ENCODE measurements around the gene CRTAC1.
A peak's percentile ranks its signal among the peaks of the same experiment; 100 is the strongest.
"Not testable (repeated sequence)": the region's sequence is repeated elsewhere in the genome, so short reads cannot be mapped to it uniquely, and the experiment has no call there.

The CRTAC1 gene

DNA sequence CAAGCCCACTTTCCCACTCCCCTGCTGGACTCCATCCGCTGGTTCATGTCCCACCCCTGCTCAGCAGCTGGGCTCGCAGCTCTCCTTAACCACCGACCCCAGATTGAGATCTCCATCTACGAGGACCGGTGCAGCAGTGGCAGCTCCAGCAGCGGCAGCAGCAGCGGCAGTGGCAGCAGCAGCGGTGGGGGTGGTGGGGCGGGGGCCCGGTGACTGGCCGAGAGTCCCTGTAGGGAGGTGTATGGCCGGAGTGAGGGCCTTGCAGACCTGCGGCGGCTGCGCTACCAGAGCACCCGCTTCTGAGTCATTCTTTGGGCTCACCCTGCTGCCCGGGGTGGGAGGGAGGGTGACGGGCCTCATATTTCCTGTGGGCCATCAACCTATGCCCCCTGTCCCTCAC lies 164.9 kb downstream of the CRTAC1 start:
- DNase-seq, result no peak

DNA sequence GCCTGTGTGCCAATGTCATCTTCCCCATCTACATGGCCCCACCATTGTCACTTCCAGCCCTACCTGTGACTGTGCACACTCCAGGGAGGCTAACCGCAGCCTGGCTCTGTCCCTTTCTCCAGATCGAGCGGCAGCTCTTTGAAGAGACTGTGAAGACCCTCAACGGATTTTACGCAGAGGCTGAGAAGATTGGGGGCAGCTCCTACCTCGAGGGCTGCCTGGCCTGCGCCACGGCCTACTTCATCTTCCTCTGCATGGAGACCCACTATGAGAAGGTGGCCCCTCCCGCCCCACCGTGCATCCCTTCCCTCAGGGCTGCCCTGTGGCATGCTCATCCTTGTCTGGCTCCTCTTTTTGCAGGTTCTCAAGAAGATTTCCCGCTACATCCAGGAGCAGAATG lies 166.6 kb downstream of the CRTAC1 start:
- DNase-seq, result no peak

DNA sequence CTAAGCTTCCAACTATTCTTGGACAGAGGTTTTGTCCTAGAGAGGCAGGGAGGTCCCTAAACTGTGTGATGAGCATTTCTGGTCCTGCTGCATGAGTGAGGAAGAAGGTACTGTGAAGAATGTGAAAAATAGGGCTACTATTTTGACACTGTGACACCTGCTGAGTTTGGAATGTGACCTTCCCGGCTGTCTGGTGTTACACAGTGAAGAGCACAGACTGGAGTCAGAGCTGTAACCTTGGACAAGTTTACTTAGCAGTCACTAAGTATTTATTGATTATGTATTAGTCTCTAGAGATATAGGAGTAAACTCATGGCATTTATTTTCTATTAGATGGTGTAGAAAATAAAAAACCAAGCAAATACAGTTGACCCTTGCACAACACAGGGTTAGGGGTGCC lies 168.5 kb downstream of the CRTAC1 start:
- no peak for DNase-seq

DNA sequence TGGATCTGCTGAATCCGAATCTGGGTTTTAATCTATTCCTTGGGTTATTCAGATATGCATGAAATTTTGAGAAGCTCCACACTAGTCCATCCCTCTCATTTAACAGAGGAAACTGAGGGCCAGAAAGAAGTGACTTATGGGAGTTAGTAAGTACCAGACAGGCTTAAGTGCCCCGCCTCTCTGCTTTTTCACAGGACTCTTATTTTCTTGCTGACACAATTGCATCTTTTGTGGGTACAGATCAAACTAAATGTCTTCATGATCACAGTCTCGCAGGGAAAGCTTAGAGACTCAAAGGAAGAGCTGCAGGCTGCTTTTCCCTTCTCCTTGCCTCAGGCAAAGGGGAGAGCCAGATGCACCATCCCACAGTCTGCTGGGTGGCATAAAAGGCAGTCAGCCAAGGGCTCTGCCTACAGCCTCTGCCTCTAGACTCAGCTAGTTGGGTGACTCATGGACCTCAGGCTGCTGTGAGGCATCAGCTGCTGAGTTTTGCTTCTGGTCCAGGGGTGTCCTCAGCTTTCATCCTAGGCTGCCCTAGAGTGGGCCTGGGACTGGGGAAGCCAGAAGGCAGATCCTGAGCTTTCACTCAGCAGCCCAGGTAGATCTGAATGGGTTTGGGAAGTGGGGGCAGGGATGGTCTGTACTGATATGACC lies 169.2 kb downstream of the CRTAC1 start:
- no peak for DNase-seq

DNA sequence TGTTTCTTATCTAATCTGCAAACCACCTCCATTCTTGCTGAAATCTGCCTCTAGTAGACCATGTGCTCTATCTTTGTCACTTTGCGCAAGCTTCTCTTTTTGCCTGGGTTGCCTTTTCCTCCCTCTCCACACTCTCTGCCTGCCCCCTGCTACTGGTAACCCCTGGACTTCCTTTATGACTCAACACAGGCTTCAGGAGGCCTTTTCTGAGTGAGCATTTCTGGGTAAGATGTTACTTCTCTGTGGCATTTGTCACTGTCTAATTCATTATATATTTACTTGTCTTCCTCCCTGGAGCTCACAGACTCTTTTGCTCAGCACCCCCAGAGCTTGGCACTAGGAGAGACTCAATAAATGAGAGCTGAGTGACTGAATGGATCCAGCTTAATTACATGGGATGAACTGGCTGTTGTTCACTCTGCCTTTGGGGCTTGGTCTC lies 172.4 kb downstream of the CRTAC1 start:
- no peak for DNase-seq

DNA sequence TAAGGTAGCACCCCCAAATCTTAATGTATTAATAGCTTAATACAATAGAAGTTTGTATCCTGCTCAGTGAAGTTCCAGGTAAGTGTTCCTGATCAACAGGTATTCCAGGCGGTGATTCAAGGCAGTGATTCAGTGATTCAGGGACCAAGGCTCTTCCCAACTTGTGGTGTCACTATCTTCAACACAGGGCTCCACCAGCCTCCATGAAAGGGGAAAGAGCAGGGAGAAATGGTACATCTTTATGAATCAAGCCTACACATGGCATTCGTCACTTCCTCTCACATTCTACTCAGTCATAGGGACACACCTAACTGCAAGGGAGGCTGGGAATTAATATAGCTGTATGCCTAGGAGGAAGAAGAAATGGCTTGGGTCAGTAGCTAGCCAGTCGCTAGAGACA lies 175.7 kb downstream of the CRTAC1 start:
- DNase-seq, result no peak

DNA sequence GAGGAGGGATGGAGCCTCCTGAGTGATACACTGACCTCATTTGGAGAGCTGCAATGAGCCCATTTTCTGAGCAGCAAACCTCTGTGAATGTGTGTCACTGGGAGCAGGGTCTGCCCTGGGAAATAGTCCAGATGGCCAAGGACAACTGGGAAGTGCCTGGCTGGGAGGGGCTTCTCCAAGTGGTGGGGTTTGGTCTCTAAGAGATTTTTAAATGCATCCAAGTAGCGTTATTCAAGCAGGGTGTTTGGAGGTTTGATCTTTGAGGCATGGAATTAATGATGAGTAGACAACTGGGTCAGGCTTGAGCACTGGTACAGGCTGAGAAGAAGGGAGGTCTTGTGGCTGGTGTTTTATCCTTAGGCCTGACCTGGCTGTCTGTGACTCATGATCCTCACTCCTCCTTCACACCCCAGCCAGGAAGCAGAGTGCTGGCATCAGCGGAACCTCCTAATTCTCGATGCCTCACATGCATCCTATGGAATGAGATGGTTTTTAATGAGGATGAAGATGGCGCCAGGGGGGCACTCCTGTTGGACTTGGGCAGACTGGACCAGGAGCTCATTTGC lies 177.5 kb downstream of the CRTAC1 start:
- DNase-seq, result no peak

DNA sequence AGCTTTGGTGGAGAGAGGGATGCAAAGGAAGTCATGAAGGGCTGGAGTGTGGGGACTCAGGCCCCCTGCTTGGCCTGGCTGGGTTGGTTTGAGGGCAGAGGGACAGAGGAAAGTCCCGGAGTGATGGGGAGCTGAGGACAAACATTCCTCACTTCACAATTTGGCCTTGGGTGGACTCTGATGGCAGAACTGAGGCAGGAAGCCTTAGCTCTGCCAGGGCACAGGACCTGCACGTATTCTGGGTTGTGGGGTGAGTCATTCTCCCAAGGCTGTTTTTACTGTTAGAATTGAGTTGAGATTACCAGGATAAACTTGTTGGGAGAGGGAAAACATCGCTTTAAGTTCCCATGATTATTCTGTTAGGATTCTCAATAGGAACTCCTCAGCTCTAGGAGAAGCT lies 178.1 kb downstream of the CRTAC1 start:
- DNase-seq, result no peak

DNA sequence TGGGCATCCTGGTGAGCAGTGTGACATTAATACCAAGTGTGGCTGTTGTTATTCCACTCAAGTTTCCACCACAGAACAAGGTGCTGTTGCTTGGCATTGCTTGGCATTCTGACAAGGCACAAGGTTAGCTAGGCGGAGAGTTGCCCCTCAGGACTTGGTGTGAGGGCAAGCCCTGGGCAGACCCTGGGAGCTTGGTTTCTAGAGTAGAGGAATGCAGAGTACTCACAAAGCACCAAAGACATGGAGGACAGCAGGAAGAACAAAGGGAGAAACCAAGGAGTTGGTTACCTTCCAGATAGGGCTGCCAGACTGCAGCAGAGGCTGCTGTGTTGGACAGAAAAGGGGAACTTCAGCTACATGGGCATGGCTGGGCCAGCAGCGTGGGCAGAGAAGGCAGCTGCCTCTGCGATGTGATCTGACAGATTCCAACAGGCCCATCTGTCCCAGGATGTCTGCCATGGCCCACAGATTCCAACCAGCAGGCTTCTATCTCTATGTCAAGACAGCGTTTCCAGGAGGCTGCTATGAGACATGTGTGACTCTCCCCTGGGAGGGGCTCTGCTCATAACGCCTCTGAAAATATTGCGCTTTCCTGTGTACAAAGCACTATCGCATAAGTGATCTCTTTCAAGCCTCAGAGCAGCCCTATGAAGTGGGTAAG lies 178.9 kb downstream of the CRTAC1 start:
- peak; percentile 75 for DNase-seq

DNA sequence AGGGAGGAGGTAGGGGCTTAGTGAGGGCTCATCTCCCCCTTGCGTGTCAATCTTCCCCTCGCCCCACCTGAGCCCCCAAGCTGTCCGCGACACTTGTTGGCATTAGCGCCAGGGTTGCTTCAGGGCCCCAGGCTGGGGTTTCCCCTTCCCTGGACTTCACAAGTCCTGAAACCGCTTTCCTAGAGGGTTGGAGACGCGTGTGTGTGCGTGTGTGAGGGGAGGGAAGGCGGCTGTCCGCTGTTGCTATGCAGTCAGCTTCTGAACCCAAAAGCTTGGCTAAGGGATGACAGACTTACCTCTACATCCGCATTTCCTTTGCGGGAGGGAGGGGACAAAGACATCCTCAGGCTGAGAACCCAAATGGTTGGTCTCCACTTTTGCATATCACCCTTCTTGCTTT lies 180.0 kb downstream of the CRTAC1 start:
- no peak for DNase-seq

DNA sequence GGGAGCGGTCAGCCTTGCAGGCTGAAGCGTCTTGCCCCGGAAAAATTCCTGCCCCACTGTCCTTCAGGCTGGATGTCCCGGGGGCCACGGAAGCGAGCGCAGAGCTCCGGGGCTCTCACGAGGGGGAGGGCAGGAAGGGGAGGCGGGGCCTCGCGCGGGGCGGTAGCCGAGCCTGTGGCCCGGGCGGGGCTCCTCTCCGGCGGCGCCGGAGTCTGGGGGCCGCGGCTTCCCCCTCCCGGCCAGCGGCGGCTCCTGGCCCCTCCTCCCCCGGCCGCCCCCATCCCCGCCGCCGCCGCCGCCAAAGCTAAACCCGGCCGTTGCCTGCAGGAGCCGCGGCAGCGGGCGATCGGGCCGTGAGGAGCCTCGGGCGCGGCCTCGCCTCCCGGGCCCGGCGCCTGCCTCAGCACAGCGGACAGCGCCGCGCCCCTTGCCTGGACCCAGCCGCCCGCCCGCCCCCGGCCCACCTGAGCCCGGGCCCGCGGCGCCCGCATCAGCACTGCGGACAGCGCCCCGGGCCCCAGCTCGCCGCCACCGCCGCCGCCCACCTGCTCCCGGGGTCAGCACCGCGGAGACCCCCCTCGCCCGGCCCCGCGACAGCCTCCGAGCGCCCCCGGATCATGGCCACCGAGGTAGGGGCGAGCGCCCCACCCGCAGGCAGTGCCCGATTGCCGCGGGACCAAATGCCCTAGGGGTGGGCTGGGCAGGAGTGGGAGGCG lies 180.6 kb downstream of the CRTAC1 start, which contains the start of gene GOLGA7B:
Gene GOLGA7B, plus strand, starts transcription at position 157 of the 716 bp plus-strand sequence. Its CDS starts 461 bp downstream, at position 618.
- DNase-seq, result peak; percentile 37

DNA sequence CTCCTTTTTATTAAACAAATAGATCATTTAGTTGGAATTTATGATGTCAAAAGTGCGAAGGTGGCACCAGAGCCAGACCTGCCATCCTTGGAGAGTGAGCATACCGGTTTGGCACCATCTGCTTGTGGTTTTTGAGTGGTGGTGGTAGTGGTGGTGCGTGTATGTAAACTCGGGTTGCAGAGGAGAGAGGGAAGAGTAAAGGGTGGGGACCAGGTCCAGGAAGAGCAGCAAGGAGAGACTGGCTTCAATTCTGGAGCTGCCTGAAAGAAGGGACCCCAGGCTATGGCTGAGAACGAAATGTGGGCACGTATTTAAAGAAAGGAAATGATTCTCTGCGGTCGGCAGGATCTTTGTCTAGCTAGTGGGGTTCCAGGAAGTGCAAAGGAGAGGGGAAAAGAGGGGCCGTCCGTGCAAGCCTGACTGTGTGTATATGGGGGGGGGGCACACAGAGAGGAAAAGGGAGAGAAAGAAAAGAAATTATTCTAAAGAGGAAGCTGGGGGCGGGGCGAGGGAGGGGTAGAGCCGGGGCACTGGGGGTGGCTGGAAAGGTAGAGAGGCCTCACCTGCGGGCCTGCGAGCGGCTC lies 181.2 kb downstream of the CRTAC1 start:
- DNase-seq, result peak; percentile 88

DNA sequence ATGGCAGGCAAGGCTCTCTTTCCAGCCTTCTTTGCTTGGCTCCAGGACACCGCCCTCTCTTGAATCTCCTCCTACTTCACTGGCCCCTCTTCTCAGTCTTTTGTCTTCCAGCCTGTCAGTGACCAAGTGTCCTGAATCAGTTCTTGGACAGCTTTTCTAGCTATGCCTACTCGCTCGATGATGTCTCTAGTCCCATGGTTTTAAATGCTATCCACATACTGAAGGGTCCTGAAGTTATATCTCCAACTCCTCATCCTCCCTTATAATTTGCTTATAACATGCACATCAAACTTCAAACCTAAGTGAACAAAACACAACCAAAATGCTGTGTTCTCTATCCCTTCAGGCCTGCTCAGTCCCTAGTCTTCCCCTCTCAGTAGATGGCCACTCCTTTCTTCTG lies 185.7 kb downstream of the CRTAC1 start:
- DNase-seq, result no peak

DNA sequence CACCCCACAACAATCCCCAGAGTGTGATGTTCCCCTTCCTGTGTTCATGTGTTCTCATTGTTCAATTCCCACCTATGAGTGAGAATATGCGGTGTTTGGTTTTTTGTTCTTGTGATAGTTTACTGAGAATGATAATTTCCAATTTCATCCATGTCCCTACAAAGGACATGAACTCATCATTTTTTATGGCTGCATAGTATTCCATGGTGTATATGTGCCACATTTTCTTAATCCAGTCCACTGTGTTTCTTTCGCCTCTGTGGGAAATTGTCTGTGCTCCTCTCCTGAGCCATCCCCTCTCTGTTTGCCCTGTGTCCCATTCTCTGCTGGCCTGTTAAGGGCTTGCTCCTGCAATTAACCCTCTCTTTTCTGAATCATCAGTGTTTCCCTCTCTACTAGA lies 186.4 kb downstream of the CRTAC1 start:
- not testable (repeated sequence) for DNase-seq

DNA sequence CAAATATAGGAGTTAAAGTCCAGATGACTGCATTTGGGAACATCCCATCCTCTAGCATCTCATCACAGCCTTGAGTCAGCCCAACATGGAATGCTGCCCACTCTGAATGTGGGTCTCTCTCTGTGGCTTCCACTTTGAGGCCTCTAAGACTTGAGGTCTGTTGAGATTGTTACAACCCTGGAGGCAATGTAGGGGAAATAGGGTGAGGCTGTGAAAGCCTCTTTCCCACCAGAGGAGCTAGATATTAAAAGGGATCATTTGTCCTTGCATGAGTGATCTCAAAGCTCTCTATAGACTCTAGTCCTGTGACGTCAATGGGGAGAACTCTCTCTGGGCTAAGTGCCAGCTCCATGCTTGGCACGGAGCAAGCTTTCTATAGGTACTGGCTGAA lies 187.1 kb downstream of the CRTAC1 start:
- DNase-seq, result no peak

DNA sequence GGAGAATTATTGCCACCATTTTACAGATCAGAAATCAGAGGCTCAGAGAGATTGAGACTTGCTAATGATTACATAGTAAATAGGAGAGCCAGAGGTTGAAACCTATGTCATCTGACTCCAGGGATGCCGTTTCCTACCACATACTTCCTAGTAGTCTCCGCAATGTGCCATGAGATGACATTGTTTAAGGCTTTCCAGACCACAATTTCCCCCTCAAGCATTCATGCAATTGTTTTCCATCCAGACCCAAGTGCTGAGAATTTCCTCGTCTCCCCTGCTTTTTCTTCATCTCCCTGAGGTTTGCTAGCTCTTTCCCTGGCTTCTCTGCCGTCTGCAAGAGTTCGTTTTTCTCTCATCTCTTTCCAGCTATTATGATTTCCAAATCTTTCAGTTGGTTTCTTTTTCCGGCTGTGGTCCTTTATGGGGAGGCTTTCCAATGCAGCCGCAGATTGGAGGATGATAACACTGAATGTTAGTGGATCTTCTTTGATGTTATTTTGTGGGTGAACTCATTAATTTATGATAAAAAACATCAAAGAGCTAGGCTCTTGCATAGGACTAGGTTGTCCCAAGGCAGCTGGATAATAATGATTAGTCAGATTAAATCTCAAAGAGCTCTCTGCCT lies 187.7 kb downstream of the CRTAC1 start:
- no peak for DNase-seq

DNA sequence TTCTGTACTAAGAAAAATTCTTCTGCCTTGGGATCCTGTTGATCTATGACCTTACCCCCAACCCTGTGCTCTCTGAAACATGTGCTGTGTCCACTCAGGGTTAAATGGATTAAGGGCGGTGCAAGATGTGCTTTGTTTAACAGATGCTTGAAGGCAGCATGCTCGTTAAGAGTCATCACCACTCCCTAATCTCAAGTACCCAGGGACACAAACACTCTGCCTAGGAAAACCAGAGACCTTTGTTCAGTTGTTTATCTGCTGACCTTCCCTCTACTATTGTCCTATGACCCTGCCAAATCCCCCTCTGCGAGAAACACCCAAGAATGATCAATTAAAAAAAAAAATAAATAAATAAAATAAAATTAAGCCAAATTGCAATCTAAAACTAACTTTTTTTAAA lies 188.3 kb downstream of the CRTAC1 start:
- not testable (repeated sequence) for DNase-seq

DNA sequence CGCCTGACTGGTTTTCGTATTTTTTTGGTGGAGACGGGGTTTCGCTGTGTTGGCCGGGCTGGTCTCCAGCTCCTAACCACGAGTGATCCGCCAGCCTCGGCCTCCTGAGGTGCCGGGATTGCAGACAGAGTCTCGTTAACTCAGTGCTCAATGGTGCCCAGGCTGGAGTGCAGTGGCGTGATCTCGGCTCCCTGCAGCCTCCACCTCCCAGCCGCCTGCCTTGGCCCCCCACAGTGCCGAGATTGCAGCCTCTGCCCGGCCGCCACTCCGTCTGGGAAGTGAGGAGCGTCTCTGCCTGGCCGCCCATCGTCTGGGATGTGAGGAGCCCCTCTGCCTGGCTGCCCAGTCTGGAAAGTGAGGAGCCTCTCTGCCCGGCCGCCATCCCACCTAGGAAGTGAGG lies 189.3 kb downstream of the CRTAC1 start:
- not testable (repeated sequence) for DNase-seq

DNA sequence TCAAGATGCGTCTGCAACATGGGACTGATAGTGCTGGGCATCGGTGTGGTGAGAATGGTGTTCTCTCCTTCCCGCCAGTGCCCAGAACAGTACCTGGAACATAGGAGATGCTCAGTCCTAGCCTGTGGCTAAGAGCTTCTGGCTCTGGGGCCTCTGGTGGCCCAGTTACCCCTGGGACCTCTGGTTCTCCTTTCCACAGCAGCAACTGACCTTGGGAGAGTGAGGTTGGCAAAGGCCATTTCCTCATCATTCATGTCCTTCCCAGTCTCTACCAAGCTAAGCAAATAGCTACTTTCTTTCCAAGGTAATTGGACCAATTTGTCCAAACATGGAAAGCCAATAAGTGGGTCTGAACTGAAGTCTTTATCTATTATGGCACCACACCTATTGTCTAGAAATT lies 192.3 kb downstream of the CRTAC1 start:
- no peak for DNase-seq

DNA sequence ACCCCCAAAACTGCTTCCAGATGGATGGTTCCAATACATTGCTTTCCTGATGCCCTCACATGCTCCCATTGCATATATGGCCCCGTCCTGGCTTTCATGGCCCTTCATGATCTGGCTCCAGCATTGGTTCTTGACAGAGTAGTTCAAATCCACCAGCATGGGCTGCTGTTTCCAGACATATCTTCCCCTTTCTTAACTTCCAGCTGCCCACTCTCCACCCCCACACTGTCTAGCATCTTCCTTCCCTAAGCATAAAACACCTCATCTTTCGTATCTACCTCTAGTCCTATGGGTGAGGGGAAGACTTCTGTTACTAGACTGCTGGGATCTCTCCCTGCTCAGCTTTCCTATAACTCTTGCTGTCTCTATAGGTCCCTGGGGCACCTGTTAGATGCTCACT lies 194.0 kb downstream of the CRTAC1 start:
- DNase-seq, result no peak

DNA sequence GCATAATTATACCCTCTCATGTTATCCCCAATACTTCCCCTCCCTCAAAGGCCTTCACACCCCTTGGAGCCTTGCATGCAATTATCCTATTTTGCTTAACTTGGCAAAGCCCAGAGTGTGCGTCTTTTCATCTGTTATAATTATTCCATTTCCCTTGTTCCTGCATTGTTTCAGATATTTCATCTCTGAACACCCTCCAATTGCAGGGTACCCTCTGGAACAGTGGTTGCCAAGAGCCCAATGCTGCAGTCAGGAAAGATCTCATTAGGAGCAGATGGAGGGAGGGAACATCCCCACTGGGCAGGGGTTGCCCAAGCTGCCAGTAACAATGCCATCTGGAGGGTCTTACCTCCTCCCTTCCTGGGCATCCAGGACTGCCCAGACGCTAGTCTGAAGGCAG lies 199.2 kb downstream of the CRTAC1 start:
- peak; percentile 60 for DNase-seq

DNA sequence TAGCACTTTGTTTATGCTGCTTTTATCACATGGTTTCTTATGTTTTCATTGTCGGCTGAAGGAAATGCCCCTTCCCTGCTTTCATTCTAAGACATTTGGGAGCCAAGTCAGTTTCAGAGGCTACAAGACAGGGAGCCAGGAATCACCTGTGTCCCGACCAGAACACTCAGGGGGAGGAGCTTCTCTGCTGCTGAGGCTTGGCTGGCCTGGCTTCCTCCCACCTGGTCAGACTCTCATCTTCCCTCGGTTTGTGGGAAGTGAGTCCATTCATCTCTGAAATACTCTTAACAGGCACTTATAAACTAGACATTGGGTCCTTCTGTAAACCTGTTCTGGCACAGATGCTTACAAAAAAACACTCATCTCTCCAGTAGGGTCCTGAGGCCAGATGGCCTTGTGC lies 200.4 kb downstream of the CRTAC1 start:
- DNase-seq, result no peak

DNA sequence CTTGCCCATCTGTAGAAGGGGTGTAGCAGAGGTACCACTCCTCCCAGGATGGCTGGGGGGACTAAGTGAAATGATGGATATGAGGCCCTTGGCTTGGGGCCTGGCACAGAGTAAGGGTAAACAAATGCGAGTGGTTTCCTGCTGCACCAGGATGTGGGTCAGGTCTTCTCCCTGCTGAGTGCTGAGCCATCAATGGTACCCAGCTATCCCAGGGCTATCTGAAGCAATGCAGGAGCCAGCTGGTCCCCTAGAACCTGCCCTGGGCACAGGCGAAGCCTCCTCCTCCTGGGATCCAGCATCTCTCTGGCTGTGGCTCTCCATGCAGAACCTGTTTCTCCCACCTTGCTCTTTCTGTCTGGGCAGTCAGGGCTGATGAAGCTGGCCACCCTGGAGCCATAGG lies 201.7 kb downstream of the CRTAC1 start:
- DNase-seq, result no peak

All from NCI-H2171 treated with DMSO at 0.1 percent for 48 hours (cell line).